ENCODE data around the gene PCNX1.
A peak's percentile ranks its signal among the peaks of the same experiment; 100 is the strongest.

Gene PCNX1

DNA sequence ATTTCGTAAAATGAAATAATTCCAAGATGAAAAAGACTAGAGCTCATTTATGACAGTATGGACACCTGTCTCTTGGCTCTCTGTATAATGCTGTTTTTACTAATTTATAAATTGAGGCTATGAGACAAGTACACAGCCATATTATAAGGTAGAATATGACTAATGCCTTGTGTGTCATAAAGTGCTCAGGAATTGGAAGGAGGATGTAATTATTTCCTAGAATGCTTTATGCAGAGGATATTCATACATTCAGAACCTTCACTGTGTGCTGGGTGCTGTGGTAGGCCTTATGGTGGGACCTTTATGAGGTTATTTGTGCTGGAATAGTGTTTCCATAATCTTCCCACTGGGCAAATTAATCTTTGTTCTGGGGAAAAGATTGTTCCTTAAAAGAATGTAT lies 13.3 kb downstream of the PCNX1 start:
- peaks cover 7 to 32% (median 23%) of the 10 kb centered on the region in 4 experiments for H3K4me1 ChIP-seq (ENCODE audit: control extremely low read depth in 1 of 4, control insufficient read depth in 4 of 4, insufficient read depth in 4 of 4, low read length in 3 of 4)
- H3K4me3 ChIP-seq (ENCODE audit: control insufficient read depth in 1 of 7, extremely low read depth in 1 of 7, insufficient read depth in 4 of 7, low read depth in 2 of 7, low read length in 6 of 7): no peak overlapping the region
- H3K36me3 ChIP-seq (ENCODE audit: control insufficient read depth in 4 of 4, insufficient read depth in 4 of 4, low read length in 3 of 4): peaks cover 0 to 6% (median 5%) of the 10 kb centered on the region in 4 experiments
- no CpG with 5 or more reads among the region's 1 CpG for WGBS (ENCODE audit: insufficient coverage)
- POLR2A ChIA-PET: no interaction called here
- CTCF ChIA-PET: no interaction called here
- no peak overlapping the region for H3K27ac ChIP-seq (ENCODE audit: insufficient read depth in 1 of 2, low read depth in 1 of 2, low read length in 2 of 2, poor library complexity in 1 of 2, severe bottlenecking in 2 of 2)
- DNase-seq: no peak
- H3K27me3 ChIP-seq (replicated peaks in 2 of 5; ENCODE audit: control insufficient read depth in 4 of 5, insufficient read depth in 5 of 5, low read length in 4 of 5): no peaks in the 10 kb centered on the region
- H3K9me3 ChIP-seq (ENCODE audit: control extremely low read depth in 1 of 5, control insufficient read depth in 4 of 5, insufficient read depth in 2 of 5, low read depth in 1 of 5, low read length in 4 of 5): no peaks in the 10 kb centered on the region

DNA sequence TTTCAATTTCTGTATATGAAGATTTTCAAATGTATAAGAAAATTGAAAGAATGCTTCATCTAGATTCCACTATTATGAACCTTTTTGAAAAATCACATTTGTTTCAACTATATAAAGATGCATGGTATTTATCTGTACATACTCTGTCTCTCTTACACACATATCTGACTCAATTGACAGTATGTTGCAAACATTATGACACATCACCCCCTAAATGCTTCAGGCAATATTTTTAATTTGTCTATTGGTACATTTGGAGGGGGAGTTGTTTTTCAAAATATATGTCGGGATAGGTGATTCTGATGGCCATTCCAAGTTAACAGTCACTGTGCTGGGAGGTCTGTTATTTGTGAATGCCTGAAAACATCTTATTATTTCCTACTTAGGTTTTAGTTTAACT lies 14.4 kb downstream of the PCNX1 start:
- WGBS (ENCODE audit: insufficient coverage): no CpG with 5 or more reads among the region's 1 CpG
- Histone ChIP-seq H3K27me3 (replicated peaks in 2 of 5; ENCODE audit: control insufficient read depth in 4 of 5, insufficient read depth in 5 of 5, low read length in 4 of 5) (no peaks in the 10 kb centered on the region), H3K4me3 (ENCODE audit: control insufficient read depth in 1 of 7, extremely low read depth in 1 of 7, insufficient read depth in 4 of 7, low read depth in 2 of 7, low read length in 6 of 7) (no peak overlapping the region), H3K27ac (ENCODE audit: insufficient read depth in 1 of 2, low read depth in 1 of 2, low read length in 2 of 2, poor library complexity in 1 of 2, severe bottlenecking in 2 of 2) (no peak overlapping the region), H3K36me3 (ENCODE audit: control insufficient read depth in 4 of 4, insufficient read depth in 4 of 4, low read length in 3 of 4) (peaks cover 0 to 5% (median 3%) of the 10 kb centered on the region in 4 experiments), H3K9me3 (ENCODE audit: control extremely low read depth in 1 of 5, control insufficient read depth in 4 of 5, insufficient read depth in 2 of 5, low read depth in 1 of 5, low read length in 4 of 5) (no peaks in the 10 kb centered on the region), H3K4me1 (ENCODE audit: control extremely low read depth in 1 of 4, control insufficient read depth in 4 of 4, insufficient read depth in 4 of 4, low read length in 3 of 4) (peaks cover 7 to 32% (median 23%) of the 10 kb centered on the region in 4 experiments)
- ChIA-PET CTCF (no interaction called here), POLR2A (no interaction called here)
- DNase-seq: no peak

DNA sequence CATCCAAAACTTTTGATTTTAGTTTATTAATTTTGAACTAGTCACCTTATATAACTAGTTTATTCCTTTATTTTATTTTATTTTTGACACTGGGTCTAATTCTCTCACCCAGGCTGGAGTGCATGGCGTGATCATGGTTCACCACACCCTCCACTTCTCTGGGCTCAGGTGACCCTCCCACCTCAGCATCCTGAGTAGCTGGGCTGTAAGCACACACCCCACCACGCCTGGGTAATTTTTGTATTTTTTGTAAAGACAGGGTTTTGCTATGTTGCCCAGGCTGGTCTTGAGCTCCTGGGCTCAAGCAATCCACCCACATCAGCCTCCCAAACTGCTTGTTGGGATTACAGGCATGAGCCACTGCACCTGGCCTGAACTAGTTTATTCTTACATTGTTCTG lies 17.3 kb downstream of the PCNX1 start:
- peaks cover 3 to 21% (median 11%) of the 10 kb centered on the region in 4 experiments for H3K4me1 ChIP-seq (ENCODE audit: control extremely low read depth in 1 of 4, control insufficient read depth in 4 of 4, insufficient read depth in 4 of 4, low read length in 3 of 4)
- H3K27me3 ChIP-seq (replicated peaks in 2 of 5; ENCODE audit: control insufficient read depth in 4 of 5, insufficient read depth in 5 of 5, low read length in 4 of 5): no peaks in the 10 kb centered on the region
- H3K4me3 ChIP-seq (ENCODE audit: control insufficient read depth in 1 of 7, extremely low read depth in 1 of 7, insufficient read depth in 4 of 7, low read depth in 2 of 7, low read length in 6 of 7): no peak overlapping the region
- CTCF ChIA-PET: interaction anchor here (1.1 kb wide), 1 partner anchor 11 kb away, joined by 3 read pairs; no protein-coding TSS in a partner anchor
- 100% methylated on average over 1 of the region's 2 CpGs for WGBS (ENCODE audit: insufficient coverage)
- no peaks in the 10 kb centered on the region for H3K9me3 ChIP-seq (ENCODE audit: control extremely low read depth in 1 of 5, control insufficient read depth in 4 of 5, insufficient read depth in 2 of 5, low read depth in 1 of 5, low read length in 4 of 5)
- no peak overlapping the region for H3K27ac ChIP-seq (ENCODE audit: insufficient read depth in 1 of 2, low read depth in 1 of 2, low read length in 2 of 2, poor library complexity in 1 of 2, severe bottlenecking in 2 of 2)
- H3K36me3 ChIP-seq (ENCODE audit: control insufficient read depth in 4 of 4, insufficient read depth in 4 of 4, low read length in 3 of 4): no peaks in the 10 kb centered on the region
- POLR2A ChIA-PET: no interaction called here
- no peak for DNase-seq

DNA sequence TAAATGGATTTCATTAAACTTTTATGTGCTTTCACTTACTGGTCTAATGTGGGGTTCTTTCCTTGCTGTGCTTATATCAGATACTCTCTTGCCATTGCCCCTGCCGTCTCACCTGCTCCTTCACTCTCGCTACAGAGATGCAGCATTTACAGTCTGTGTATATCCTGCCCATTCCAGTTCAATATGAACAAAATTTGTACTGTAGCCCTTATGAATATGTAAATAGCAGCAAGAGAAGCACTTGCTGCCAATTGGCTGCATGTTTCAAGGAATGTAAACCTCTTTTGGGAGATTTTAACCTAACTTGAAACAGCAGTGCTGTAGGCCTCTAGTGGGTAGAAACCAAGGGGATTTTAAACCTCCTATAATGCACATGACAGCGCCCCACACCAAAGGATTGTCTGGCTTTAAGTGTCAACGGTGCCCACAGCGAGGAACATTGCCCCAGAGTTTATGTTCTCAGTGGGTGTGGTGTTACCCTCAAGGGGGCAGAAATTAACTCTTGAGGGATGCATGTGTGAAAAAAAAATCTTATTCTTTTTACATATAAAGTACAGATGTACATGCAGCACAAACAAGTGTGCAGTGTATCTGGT lies 19.1 kb downstream of the PCNX1 start:
- Histone ChIP-seq H3K4me3 (ENCODE audit: control insufficient read depth in 1 of 7, extremely low read depth in 1 of 7, insufficient read depth in 4 of 7, low read depth in 2 of 7, low read length in 6 of 7) (no peak overlapping the region), H3K4me1 (ENCODE audit: control extremely low read depth in 1 of 4, control insufficient read depth in 4 of 4, insufficient read depth in 4 of 4, low read length in 3 of 4) (peaks cover 0 to 4% (median 2%) of the 10 kb centered on the region in 4 experiments), H3K36me3 (ENCODE audit: control insufficient read depth in 4 of 4, insufficient read depth in 4 of 4, low read length in 3 of 4) (no peaks in the 10 kb centered on the region), H3K27ac (ENCODE audit: insufficient read depth in 1 of 2, low read depth in 1 of 2, low read length in 2 of 2, poor library complexity in 1 of 2, severe bottlenecking in 2 of 2) (no peak overlapping the region), H3K9me3 (ENCODE audit: control extremely low read depth in 1 of 5, control insufficient read depth in 4 of 5, insufficient read depth in 2 of 5, low read depth in 1 of 5, low read length in 4 of 5) (no peaks in the 10 kb centered on the region), H3K27me3 (replicated peaks in 2 of 5; ENCODE audit: control insufficient read depth in 4 of 5, insufficient read depth in 5 of 5, low read length in 4 of 5) (no peaks in the 10 kb centered on the region)
- DNase-seq: no peak
- WGBS (ENCODE audit: insufficient coverage): no CpG with 5 or more reads among the region's 5 CpGs
- POLR2A ChIA-PET: no interaction called here
- CTCF ChIA-PET: interaction anchor here (0.9 to 1.2 kb wide), 2 partner anchors 19 to 108 kb away, joined by 3 to 5 read pairs; partner anchors contain the start of gene PCNX1

DNA sequence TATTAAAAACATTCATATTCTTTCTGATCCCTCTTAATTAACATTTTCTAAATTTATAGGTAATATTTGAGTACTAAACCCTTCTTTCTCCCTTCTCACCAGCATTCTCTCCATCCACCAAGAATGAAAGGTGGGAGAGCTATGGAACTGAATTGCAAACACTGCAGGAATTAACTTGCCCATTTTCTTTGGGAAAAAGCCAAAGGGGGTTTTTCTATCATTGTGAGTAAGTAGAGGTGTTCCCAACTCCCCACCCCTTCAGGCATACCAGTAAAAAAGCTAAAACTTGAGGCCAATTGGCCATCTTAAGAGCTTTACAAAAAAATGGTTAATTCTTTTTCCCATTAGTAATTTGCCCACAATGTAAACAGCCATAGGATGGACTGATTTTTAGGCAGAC lies 23.7 kb downstream of the PCNX1 start:
- ChIA-PET CTCF (interaction anchor here (1.0 to 1.7 kb wide), 5 partner anchors 18 to 26 kb away, joined by 3 to 9 read pairs (median 4); partner anchors contain the start of gene PCNX1), POLR2A (no interaction called here)
- Histone ChIP-seq H3K4me1 (ENCODE audit: control extremely low read depth in 1 of 4, control insufficient read depth in 4 of 4, insufficient read depth in 4 of 4, low read length in 3 of 4) (peaks cover 13 to 21% (median 16%) of the 10 kb centered on the region in 4 experiments), H3K4me3 (ENCODE audit: control insufficient read depth in 1 of 7, extremely low read depth in 1 of 7, insufficient read depth in 4 of 7, low read depth in 2 of 7, low read length in 6 of 7) (no peak overlapping the region), H3K27ac (ENCODE audit: insufficient read depth in 1 of 2, low read depth in 1 of 2, low read length in 2 of 2, poor library complexity in 1 of 2, severe bottlenecking in 2 of 2) (no peak overlapping the region), H3K9me3 (ENCODE audit: control extremely low read depth in 1 of 5, control insufficient read depth in 4 of 5, insufficient read depth in 2 of 5, low read depth in 1 of 5, low read length in 4 of 5) (no peaks in the 10 kb centered on the region), H3K36me3 (ENCODE audit: control insufficient read depth in 4 of 4, insufficient read depth in 4 of 4, low read length in 3 of 4) (no peaks in the 10 kb centered on the region), H3K27me3 (replicated peaks in 2 of 5; ENCODE audit: control insufficient read depth in 4 of 5, insufficient read depth in 5 of 5, low read length in 4 of 5) (no peaks in the 10 kb centered on the region)
- DNase-seq: no peak

DNA sequence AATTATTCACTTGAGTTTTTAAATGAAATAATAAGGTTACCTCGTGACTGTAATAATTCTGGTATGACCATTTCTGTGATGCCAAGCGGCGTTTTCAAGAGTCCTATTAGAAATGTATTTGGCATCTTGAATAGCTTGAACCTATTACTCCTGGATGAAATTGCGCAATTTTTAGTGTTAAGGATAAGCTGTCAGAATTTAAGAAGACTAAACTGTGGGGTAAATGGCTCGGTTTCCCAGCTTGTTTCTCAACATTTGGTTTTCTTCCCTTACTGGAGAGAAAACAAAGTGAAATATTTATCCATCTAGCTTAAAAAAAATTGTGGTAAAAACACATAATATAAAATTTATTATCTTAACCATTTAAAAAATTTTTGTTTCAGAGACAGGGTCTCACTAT lies 26.8 kb downstream of the PCNX1 start:
- 96% methylated on average over 3 of the region's 5 CpGs for WGBS (ENCODE audit: insufficient coverage)
- DNase-seq: no peak
- H3K4me1 ChIP-seq (ENCODE audit: control extremely low read depth in 1 of 4, control insufficient read depth in 4 of 4, insufficient read depth in 4 of 4, low read length in 3 of 4): peaks cover 13 to 21% (median 16%) of the 10 kb centered on the region in 4 experiments

DNA sequence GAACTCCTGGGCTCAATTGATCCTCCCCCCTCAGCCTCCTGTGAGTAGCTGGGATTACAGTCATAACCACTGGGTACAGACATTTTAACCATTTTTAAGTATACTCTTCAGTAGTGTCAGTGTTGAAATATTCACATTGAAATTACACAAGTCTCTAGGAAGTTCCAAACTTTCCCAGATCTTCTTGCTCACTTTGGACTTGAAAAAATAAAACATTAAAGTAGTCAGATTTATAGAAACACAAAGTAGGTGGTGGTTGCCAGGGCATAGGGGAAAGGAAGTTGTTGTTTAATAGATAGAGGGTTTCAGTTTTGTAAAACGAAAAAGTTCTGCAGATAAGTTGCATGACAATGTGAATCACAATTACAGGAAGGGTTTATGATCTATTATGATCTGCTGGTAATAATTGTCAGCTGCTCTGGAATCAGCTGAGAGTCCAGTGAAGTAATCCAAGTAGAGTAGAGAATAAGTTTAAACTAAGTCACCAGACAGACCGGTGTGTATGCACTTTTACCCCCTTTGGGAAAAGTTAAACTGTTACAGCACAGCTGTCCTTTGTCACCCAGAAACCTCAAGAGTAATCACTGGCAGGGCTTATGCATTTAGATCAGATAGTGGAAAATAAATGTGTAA lies 27.4 kb downstream of the PCNX1 start:
- POLR2A ChIA-PET: no interaction called here
- H3K4me3 ChIP-seq (ENCODE audit: control insufficient read depth in 1 of 7, extremely low read depth in 1 of 7, insufficient read depth in 4 of 7, low read depth in 2 of 7, low read length in 6 of 7): peak overlapping the region in 4 of 7 experiments; percentile 10 to 63 (median 37)
- DNase-seq: peak in 2 of 3 donors; percentile 48 to 62
- CTCF ChIA-PET: interaction anchor here (0.8 to 1.7 kb wide), 3 partner anchors 19 to 114 kb away, joined by 3 to 4 read pairs (median 4); no protein-coding TSS in a partner anchor
- no peaks in the 10 kb centered on the region for H3K36me3 ChIP-seq (ENCODE audit: control insufficient read depth in 4 of 4, insufficient read depth in 4 of 4, low read length in 3 of 4)
- H3K27me3 ChIP-seq (replicated peaks in 2 of 5; ENCODE audit: control insufficient read depth in 4 of 5, insufficient read depth in 5 of 5, low read length in 4 of 5): no peaks in the 10 kb centered on the region
- whole genome bisulfite sequencing (ENCODE audit: insufficient coverage): 10% methylated on average over 2 of the region's 2 CpGs
- H3K9me3 ChIP-seq (ENCODE audit: control extremely low read depth in 1 of 5, control insufficient read depth in 4 of 5, insufficient read depth in 2 of 5, low read depth in 1 of 5, low read length in 4 of 5): peaks cover 0 to 3% (median 0%) of the 10 kb centered on the region in 5 experiments
- peaks cover 13 to 21% (median 16%) of the 10 kb centered on the region in 4 experiments for H3K4me1 ChIP-seq (ENCODE audit: control extremely low read depth in 1 of 4, control insufficient read depth in 4 of 4, insufficient read depth in 4 of 4, low read length in 3 of 4)
- H3K27ac ChIP-seq (ENCODE audit: insufficient read depth in 1 of 2, low read depth in 1 of 2, low read length in 2 of 2, poor library complexity in 1 of 2, severe bottlenecking in 2 of 2): peak overlapping the region in 1 of 2 experiments; percentile 54

More for the DNA sequence above, 26.8 kb downstream of the PCNX1 start:
- peaks cover 0 to 3% (median 0%) of the 10 kb centered on the region in 5 experiments for H3K9me3 ChIP-seq (ENCODE audit: control extremely low read depth in 1 of 5, control insufficient read depth in 4 of 5, insufficient read depth in 2 of 5, low read depth in 1 of 5, low read length in 4 of 5)
- POLR2A ChIA-PET: no interaction called here
- H3K27me3 ChIP-seq (replicated peaks in 2 of 5; ENCODE audit: control insufficient read depth in 4 of 5, insufficient read depth in 5 of 5, low read length in 4 of 5): no peaks in the 10 kb centered on the region
- no peaks in the 10 kb centered on the region for H3K36me3 ChIP-seq (ENCODE audit: control insufficient read depth in 4 of 4, insufficient read depth in 4 of 4, low read length in 3 of 4)
- CTCF ChIA-PET: interaction anchor here (0.8 to 1.7 kb wide), 3 partner anchors 20 to 113 kb away, joined by 3 to 4 read pairs (median 4); no protein-coding TSS in a partner anchor
- H3K27ac ChIP-seq (ENCODE audit: insufficient read depth in 1 of 2, low read depth in 1 of 2, low read length in 2 of 2, poor library complexity in 1 of 2, severe bottlenecking in 2 of 2): peak overlapping the region in 1 of 2 experiments; percentile 54
- H3K4me3 ChIP-seq (ENCODE audit: control insufficient read depth in 1 of 7, extremely low read depth in 1 of 7, insufficient read depth in 4 of 7, low read depth in 2 of 7, low read length in 6 of 7): no peak overlapping the region
